Stimulated activated CD8-positive, alpha-beta memory T cell treated with anti-CD3 and anti-CD28 coated beads, Interleukin-4, amount 100 ng/mL, for 1 hour (primary cell): ENCODE results near the gene ELAPOR1.
A peak's percentile ranks its signal among the peaks of the same experiment; 100 is the strongest.

Experiments
- DNase-seq, 2 donors: peaks; one replicate each; pipeline ENCODE4 v3.0.0-alpha.2; 2020; ENCODE audit warnings: low read depth in 2 of 2, low spot score in 1 of 2

The ELAPOR1 gene

GRCh38 chr1:109094871-109095270 lies 19.0 kb upstream of the ELAPOR1 start:
- no peak for DNase-seq

- DNase-seq: no peak
Observed at GRCh38 chr1:109095631-109096030, 18.3 kb upstream of the ELAPOR1 start.

DNA sequence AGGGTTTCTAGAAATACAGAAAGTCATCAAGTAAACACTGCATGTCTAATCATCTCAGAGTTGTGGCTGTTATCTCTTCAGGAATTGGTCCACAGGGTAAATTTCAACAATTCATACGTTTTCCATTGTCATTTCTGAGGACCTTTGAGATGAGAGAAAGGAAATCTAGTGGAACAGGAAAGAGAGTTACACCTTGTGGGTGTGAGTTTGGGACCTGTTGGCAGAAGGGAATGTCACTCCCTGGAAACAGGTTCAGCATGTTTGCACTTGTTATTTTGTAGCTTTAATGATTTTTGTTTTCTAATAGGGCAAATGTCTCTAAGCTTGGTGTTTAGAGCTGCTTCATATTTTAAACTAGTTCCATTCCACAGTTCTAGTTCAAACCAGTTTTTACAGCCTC lies 17.8 kb upstream of the ELAPOR1 start:
- no peak for DNase-seq

- peak; percentile 89 to 95 for DNase-seq
Observed at GRCh38 chr1:109099938-109100773, 13.8 kb upstream of the ELAPOR1 start.

- no peak for DNase-seq
Observed at GRCh38 chr1:109104364-109105151, 9.4 kb upstream of the ELAPOR1 start.

GRCh38 chr1:109105881-109106280 lies 8.0 kb upstream of the ELAPOR1 start:
- no peak for DNase-seq

DNA sequence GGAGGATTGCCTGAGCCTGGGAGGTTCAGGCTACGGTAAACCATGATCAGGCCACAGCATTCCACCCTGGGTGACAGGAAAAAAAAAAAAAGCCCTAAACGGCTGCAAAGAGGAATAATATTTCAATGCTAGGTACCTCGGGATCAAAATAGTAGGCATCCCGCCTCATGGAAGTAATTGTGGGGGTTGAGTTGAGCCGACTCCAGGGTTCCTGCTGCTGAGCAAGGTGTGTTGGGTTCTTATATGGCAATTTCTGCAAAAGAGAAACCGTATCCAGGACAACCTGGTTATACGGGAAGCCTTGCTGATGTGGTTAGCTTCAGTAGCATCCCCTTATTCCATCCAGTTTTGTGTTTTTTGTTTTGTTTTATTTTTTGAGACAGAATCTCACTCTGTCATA lies 6.1 kb upstream of the ELAPOR1 start:
- DNase-seq: no peak

DNA sequence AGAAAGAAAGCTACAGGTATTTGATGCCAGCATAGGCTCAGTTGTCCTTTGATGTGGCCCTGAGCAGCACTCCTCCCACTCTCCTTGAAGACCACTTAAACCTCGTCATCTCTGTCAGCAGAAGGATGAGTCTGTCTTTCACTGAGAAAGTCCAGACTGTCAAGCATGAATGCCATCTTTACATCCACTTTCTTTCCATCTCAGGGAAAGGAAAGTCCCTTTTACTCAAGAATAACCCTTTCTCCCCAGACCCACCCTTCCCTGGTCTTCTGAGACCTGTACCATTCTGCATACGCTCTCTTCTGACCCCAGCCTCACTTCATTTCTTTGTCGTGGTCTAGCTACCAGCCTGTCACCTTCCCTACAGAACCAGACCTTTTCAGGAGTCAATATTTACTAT lies 4.0 kb upstream of the ELAPOR1 start:
- no peak for DNase-seq

DNA sequence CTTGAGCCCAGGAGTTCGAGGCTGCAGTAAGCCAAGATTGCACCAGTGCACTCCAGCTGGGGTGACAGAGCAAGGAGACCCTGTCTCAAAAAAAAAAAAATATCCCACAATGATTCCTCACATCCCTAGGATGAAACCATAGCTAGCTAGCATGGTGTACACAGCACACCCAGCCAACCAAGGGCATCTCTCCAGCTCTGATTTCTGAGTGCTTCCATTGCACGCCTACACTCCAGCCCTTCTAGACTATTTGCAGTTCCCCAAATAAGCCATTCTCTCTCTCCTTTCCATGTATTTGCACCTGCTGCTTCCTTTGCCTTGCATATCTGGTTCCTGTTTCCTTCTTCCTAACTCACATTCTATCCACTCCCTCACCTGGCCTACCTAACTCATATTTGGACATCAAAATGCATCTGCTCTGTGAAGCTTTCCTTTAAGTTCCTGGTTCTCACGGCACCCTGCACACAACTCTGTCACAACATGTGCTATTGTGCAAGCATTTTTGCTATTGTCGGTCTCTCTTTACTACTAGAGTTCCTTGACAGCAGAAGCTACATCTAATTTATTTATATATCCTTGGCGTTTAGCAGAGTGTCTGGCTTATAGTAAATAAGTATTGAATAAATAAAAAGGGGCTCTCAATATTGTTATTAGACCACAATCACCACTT lies 2.4 kb upstream of the ELAPOR1 start:
- DNase-seq: no peak

GRCh38 chr1:109112056-109112651 lies 1.8 kb upstream of the ELAPOR1 start:
- DNase-seq: no peak

- DNase-seq: peak; percentile 83 to 85
Observed at GRCh38 chr1:109112652-109113285, 1.1 kb upstream of the ELAPOR1 start.

DNA sequence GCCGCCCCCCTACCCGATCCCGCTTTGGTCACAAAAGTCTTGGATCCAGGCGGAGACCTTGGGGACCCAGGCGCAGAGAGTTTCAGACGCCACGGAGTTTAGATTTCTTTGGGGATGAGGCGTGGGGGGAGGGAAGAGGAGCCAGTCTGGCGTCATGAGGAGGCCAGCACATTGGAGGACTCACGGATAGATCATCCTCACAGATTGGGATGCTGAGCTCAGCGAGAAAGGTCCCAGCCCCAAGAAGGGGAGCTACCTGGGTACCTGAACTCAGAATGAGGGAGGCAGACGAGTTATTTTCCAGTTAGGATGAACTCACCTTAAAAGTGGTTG lies 393 bp downstream of the ELAPOR1 start:
- DNase-seq: no peak

DNA sequence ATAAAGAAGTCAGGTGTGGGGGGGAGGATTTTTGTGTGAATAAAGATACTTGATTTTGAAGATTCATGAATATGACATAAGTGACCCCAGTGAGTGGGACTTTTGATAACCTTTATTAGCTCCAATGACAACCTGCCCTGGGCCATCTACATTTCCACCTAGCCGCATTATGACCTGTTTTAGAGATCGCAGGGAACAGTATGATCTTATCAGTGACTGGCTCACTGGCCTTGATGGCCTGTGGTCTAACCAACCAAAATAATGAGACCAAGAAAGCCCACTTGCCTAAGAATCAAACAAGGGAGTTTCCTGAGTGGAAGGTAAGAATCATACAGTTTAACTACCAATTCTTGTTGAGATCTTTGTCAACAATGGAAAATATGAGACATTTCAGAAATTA lies 1.8 kb downstream of the ELAPOR1 start:
- DNase-seq: no peak

GRCh38 chr1:109116286-109116685 lies 2.4 kb downstream of the ELAPOR1 start:
- no peak for DNase-seq

DNA sequence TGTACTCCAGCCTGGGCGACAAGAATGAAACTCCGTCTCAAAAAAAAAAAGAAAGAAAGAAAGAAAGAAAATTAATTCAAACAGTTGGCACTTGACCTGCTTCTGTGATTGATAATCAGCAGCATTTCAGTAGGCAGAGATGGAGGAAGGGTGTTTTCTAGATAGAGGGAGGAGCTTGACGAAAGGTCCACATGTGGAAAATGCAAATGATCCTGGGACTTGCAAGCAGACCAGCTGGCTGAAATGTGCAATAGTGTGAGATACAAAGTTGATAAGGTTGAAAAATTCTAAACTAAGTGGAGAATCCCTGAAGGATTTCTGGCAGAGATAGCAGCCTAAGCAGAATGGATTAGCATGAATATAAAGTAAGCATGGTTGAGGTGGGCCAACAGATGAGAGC lies 4.2 kb downstream of the ELAPOR1 start:
- no peak for DNase-seq

GRCh38 chr1:109120356-109120755 lies 6.4 kb downstream of the ELAPOR1 start:
- no peak for DNase-seq

- no peak for DNase-seq
Observed at GRCh38 chr1:109131059-109131458, 17.1 kb downstream of the ELAPOR1 start.

- no peak for DNase-seq
Observed at GRCh38 chr1:109131800-109132199, 17.9 kb downstream of the ELAPOR1 start.

GRCh38 chr1:109133002-109133706 lies 19.2 kb downstream of the ELAPOR1 start:
- no peak for DNase-seq

DNA sequence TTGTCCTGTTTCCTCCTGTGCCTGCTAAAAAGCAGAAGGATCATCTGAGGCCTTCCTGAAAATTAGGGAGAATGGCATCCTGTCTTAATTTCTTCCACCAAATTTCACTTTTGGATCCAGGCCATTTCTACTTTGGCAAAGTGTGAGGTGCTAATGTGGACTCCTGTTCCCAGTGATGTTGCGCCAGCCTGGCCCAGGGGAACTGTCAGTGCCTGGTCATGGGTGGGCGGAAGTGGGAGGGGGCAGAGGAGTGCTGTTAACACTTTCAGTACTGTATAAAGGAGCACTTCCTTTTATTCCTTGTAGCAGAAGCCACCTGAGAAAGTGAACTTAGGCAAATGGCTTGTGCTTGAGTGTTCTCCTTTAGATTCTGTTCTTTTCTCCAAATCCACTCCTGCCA lies 19.9 kb downstream of the ELAPOR1 start:
- no peak for DNase-seq

- DNase-seq: no peak
Observed at GRCh38 chr1:109134423-109134822, 20.5 kb downstream of the ELAPOR1 start.
